HEK293 (cell line): ENCODE results near the gene HNRNPH1.
"Not testable (repeated sequence)": the region's sequence is repeated elsewhere in the genome, so short reads cannot be mapped to it uniquely, and the experiment has no call there.

Source experiments
- CTCF ChIA-PET: fragments of 350-600 bp; formaldehyde crosslinking; extraction: SDS; loops from one replicate; lab custom pipeline; 2021; ENCODE audit warnings: antibody characterized with exemption; lab: Yijun Ruan, JAX
- POLR2A ChIA-PET: fragments of 300-600 bp; formaldehyde crosslinking; extraction: SDS; loops from one replicate; lab custom pipeline; 2020; ENCODE audit warnings: antibody characterized with exemption, inconsistent platforms; lab: Yijun Ruan, JAX
- H3K27ac ChIP-seq: fragments of 200-500 bp; sonication (Bioruptor generic); 2 replicates; pipeline ENCODE4 v1.5.1; 2014; ENCODE audit warnings: low read depth, low read length, control low read depth, inconsistent platforms; ENCODE audit errors: extremely low read depth
- H3K36me3 ChIP-seq, 2 experiments: fragments of 200-500 bp in 1 of 2; sonication (Bioruptor generic) in 1 of 2; 1 replicate in 1 of 2; 2 replicates in 1 of 2; pipeline ENCODE4 v1.5.1; 2014 to 2017; ENCODE audit warnings: inconsistent platforms in 2 of 2, low read length in 2 of 2; ENCODE audit not compliant: control insufficient read depth in 2 of 2, insufficient read depth in 1 of 2
- H3K4me1 ChIP-seq: fragments of 200-500 bp; sonication (Bioruptor generic); 2 replicates; pipeline ENCODE4 v1.5.1; 2014; ENCODE audit warnings: mild to moderate bottlenecking, low read length, inconsistent platforms; ENCODE audit not compliant: control insufficient read depth, insufficient read depth
- H3K4me3 ChIP-seq: 2 replicates; pipeline ENCODE4 v1.5.1; 2011; ENCODE audit warnings: low read depth, mild to moderate bottlenecking, control low read depth, low read length, moderate library complexity
- H3K9me3 ChIP-seq: fragments of 200-500 bp; sonication (Bioruptor generic); 2 replicates; pipeline ENCODE4 v1.5.1; 2014; ENCODE audit warnings: low read depth, low read length, inconsistent platforms; ENCODE audit not compliant: control insufficient read depth, insufficient read depth
- ZNF792 ChIP-seq: fragments of 450-650 bp; formaldehyde crosslinking; IDR thresholded peaks from 2 replicates; pipeline ENCODE4 v1.5.1; 2016; ENCODE audit warnings: missing biosample characterization, missing genetic modification characterization

HNRNPH1 gene

DNA sequence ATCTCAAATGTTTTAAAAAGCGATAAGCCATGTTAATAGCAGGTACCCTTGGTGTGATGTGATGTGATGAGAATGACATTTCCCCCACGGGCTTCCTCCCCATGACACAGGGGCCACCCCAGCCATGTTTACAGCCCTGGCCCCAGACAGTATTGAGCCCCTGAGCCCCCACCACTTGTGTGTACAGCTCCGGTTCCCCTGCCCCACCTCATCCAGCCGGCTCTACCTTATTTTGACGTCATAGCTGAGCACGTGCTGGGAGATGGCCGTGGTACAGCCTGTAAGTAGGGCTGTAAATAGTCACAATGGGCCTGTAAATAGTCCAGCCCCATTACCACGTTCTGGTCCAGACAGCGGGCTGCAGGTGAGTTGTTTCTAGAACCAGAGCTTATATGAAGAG, 24.9 kb upstream of the HNRNPH1 start:
- Histone ChIP-seq H3K4me3 (no peak overlapping the region), H3K9me3 (no peaks in the 10 kb centered on the region), H3K36me3 (no peaks in the 10 kb centered on the region), H3K4me1 (no peaks in the 10 kb centered on the region), H3K27ac (no peak overlapping the region)
- ChIA-PET CTCF (interaction anchor here (1.5 kb wide), 1 partner anchor 20 kb away, joined by 3 read pairs; no protein-coding TSS in a partner anchor), POLR2A (no interaction called here)
- no peak for TF ChIP-seq ZNF792 (tag by site-specific recombination)

DNA sequence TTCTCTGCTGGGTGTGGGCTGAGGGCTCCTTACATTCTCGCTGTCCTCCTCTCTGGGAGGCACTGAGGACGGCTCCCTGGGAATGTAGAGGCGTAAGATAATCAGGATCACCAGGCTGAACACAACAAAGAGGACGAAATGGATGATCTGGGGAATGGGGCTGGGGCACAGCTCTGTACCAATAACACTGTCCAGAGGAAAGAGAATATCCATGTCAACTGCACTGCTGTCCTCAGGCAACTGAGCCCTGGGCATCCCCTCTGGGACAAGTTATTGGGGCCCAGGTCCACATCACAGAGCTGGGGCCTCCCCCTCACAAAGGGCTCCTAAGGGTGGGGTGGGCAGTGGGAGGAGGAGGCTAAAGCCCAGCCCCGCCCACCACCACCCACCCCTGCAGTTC, 21.3 kb upstream of the HNRNPH1 start:
- H3K36me3 ChIP-seq, POLR2A ChIA-PET, H3K9me3 ChIP-seq, H3K4me3 ChIP-seq, H3K27ac ChIP-seq, H3K4me1 ChIP-seq, CTCF ChIA-PET: not testable (repeated sequence)

DNA sequence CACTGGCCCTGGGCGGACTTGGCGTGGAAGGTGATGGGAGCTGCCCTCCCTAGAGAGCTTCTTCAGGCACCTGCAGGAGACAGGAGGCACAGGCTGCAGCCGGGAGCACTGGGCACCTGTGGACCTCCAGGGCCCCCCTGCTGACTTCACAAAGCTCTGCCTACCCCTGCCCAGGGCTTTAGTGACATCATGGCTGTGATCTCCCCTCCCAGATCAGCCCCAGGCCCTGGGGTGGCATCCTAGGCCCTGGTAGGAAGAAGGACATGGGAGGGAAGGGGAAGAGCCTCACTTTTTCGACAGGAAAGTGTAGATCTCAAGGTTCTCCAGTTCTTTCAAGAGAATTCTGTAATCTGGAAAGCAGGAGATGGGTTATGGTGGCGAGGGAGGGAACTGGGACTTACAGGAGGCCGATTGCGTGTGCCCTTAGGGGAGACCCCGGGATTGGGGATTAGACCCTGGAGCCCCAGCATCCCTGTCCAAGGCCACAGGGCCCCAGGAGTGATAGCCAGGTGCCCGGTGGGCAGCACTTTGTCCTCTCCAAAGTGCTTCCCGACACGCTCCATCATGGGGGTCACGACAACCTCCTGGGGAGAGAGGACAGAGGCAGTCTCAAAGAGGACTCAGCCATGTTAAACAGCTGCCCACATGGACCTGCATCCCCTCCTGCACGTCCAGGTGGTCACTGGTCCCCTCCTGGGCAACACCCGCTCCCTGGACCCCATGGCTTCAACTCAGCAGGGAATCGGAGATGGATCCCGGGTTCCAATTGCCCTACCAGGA, 19.9 kb upstream of the HNRNPH1 start:
- H3K4me3 ChIP-seq, H3K9me3 ChIP-seq, H3K27ac ChIP-seq, H3K36me3 ChIP-seq, H3K4me1 ChIP-seq: not testable (repeated sequence)
- CTCF ChIA-PET: interaction anchor here (0.6 kb wide), 1 partner anchor 1414 kb away, joined by 4 read pairs; no protein-coding TSS in a partner anchor
- POLR2A ChIA-PET: interaction anchor here (0.7 to 2.1 kb wide), 2 partner anchors 20 to 1231 kb away, joined by 3 to 8 read pairs; partner anchors contain the start of gene HNRNPH1

DNA sequence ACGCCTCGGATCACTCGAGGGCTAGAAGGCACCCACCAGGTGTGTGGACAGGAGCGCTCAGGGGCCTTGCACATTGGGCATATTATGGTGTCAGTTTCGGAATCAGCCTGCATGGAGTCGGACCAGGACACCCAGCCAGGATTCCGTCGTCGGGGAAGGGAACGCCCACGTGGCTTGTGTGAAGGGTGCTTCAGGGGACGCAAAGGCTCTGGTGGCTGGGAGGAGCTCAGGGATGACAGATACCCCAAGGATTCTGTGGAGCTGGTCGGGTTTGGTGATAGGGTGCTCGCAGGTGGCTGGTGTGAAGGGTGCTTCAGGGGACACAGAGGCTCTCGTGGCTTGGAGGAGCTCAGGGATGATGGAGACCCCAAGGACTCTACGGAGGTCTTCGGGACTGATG, 19.2 kb upstream of the HNRNPH1 start:
- H3K9me3 ChIP-seq, H3K4me1 ChIP-seq, H3K36me3 ChIP-seq, CTCF ChIA-PET, H3K4me3 ChIP-seq, H3K27ac ChIP-seq: not testable (repeated sequence)
- POLR2A ChIA-PET: interaction anchor here (0.7 to 2.1 kb wide), 2 partner anchors 19 to 1232 kb away, joined by 3 to 8 read pairs; partner anchors contain the start of gene HNRNPH1

DNA sequence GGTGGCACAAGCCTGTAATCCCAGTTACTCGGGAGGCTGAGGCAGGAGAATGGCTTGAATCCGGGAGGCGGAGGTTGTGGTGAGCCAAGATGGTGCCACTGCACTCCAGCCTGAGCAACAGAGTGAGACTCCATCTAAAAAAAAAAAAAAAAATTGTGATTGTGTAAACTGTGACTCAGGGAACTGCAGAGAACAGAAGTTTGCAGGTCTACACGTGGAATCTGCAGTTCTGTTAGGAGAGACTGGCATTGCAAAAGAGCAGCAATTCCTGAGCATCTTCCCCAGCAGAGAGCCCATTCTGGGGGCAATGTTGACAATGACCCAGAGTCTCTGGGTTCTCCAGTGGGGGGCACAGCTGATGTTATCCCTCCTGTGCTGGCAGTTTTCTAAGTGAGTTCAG, 18.3 kb upstream of the HNRNPH1 start:
- H3K4me1 ChIP-seq, POLR2A ChIA-PET, H3K4me3 ChIP-seq, H3K9me3 ChIP-seq, CTCF ChIA-PET, H3K36me3 ChIP-seq, H3K27ac ChIP-seq: not testable (repeated sequence)

DNA sequence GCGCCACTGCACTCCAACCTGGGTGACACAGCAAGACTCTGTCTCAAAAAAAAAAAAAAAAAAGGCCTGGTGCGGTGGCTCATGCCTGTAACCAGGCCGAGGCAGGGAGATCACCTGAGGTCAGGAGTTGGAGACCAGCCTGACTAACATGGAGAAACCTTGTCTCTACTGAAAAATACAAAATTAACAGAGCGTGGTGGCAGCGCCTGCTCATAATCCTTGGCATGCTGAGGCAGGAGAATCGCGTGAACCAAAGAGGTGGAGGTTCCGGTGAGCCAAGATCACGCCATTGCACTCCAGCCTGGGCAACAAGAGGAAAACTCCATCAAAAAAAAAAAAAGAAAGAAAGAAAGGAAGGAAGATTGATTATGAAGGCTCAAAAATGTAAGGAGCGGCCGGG, 15.8 kb upstream of the HNRNPH1 start:
- not testable (repeated sequence) for H3K4me3 ChIP-seq, H3K9me3 ChIP-seq, H3K4me1 ChIP-seq, H3K27ac ChIP-seq, H3K36me3 ChIP-seq
- CTCF ChIA-PET: interaction anchor here (0.5 to 1.0 kb wide), 2 partner anchors 78 to 851 kb away, joined by 3 to 4 read pairs; no protein-coding TSS in a partner anchor
- POLR2A ChIA-PET: interaction anchor here (1.2 kb wide), 1 partner anchor 16 kb away, joined by 4 read pairs; the partner anchor contains the start of gene HNRNPH1

DNA sequence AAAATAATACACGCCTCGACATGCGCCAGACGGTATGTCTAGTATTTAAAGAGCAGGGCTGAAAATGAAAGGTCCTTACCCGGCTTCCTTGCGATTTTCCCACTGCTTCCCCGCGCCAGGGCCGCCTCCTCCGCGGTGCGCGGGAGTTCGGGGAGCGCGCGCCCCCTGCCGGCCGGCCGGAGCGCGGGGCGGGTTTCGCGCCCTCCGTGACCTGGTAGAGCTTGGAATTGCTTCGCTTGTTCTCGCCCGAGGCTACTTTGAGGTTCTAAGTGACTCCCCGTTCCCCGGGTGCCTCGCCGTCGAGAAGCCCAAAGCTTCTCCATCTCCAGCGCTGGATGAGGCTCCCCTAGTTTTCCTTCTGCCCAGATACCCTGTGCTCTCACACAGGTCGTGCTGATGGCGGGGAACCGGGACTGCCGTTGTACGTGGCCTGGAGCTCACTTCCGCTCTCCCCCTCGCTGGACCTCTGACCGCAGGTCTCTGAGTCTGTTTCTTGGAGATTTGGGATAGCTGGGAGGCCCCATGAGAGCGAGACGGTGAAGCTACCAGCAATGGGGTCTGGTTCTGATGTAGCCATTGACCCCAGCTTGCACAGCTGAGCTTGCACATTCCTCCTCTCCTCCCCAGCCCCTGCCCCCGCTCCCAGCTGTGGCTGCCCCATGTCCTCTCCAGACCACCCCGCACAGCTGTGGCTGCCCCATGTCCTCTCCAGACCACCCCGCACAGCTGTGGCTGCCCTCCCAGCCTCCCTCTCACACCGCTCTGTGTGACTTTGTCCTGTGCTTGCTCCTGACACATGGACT, 11.1 kb upstream of the HNRNPH1 start:
- POLR2A ChIA-PET, H3K36me3 ChIP-seq, H3K9me3 ChIP-seq, H3K27ac ChIP-seq, H3K4me3 ChIP-seq, CTCF ChIA-PET, H3K4me1 ChIP-seq: not testable (repeated sequence)
